Measurements from ENCODE around the gene GSE1. TPM values are rescaled to one million over a fixed set of nuclear protein-coding genes. Genes with fewer than 3 reads are reported as not detected.
A peak's percentile ranks its signal among the peaks of the same experiment; 100 is the strongest.

Gene GSE1
- total RNA-seq, 1 experiment from 2014 or later: 31.1 TPM

- Histone ChIP-seq H3K9me3 (replicated peaks) (no peaks in the 10 kb centered on the region), H3K36me3 (no peaks in the 10 kb centered on the region), H3K4me1 (peaks cover 4% of the 10 kb centered on the region; the same call in 1 of the 2 replicates), H3K4me3 (no peak overlapping the region), H3K27ac (no peak overlapping the region), H3K27me3 (no peaks in the 10 kb centered on the region)
- DNase-seq: no peak
These were observed 94.5 kb downstream of the GSE1 start for GRCh38 chr16:85707528-85708095.

DNA sequence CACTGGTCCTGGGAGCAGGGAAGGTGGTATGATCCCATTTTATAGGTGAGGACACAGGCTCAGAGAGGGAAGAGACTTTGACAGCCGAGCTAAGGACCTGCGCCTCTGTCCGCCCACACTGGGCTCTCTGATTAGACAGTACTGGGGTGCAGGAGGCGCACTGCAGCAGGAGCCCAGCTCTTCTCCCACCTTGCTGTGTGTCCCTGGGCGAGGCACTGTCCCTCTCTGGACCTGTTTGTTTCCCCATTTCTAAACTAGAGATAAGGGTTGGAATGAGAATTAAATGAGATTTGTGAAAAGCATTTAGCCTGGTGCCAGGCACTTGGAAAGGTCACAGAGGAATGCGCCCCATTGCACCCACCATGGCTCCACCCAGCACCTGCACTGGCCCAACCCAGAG, 95.2 kb downstream of the GSE1 start:
- Histone ChIP-seq H3K4me1 (peaks cover 4% of the 10 kb centered on the region; the same call in 1 of the 2 replicates), H3K9me3 (replicated peaks) (no peaks in the 10 kb centered on the region), H3K27ac (no peak overlapping the region), H3K4me3 (no peak overlapping the region), H3K36me3 (no peaks in the 10 kb centered on the region), H3K27me3 (no peaks in the 10 kb centered on the region)
- DNase-seq: no peak

DNA sequence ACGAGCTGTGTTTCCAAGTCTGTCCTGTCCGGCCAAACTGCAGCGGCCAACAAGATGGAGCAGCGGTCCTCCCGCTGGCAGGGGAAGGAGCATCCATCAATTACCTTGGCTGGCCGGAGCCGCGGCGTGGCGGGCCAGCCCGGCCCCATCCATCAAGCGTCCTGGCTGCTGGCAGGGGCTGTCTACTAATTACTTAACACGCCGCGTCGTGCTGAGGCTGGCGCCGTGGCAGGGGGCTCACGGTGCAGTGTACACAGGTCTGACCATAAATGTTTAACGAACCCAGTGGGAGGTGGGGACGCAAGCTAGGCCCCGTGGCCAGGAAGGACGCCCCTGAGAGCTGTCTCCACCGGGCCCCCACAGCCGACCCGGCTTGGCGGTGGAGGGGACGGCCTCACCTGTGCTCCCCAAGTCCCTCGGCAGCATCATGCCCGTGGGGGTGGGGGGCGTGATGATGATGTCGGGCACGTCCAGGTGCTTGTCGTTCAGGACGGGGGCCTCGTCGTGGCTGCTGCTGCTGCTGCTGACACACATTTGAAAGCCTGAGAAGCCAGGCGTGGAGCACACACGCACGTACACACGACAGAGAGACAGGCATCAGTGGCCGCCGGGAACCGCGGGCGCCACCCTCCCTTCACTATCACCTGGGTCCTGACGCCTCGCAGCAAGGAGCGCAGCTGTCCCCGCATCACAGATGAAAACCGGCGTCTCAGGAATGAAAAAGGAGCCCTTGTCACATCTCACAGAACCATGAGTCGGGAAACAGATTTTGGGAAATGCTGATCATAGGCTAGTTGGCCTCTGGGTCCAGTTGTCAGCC, 96.9 kb downstream of the GSE1 start:
- DNase-seq: no peak
- H3K36me3 ChIP-seq: no peaks in the 10 kb centered on the region
- H3K27me3 ChIP-seq: no peaks in the 10 kb centered on the region
- H3K4me1 ChIP-seq: peaks cover 7% of the 10 kb centered on the region
- H3K4me3 ChIP-seq: no peak overlapping the region
- H3K9me3 ChIP-seq (replicated peaks): no peaks in the 10 kb centered on the region
- H3K27ac ChIP-seq: no peak overlapping the region

GRCh38 chr16:85710732-85711131, 97.6 kb downstream of the GSE1 start:
- H3K27ac ChIP-seq: no peak overlapping the region
- H3K36me3 ChIP-seq: no peaks in the 10 kb centered on the region
- no peak for DNase-seq
- peaks cover 10% of the 10 kb centered on the region for H3K4me1 ChIP-seq
- no peaks in the 10 kb centered on the region for H3K9me3 ChIP-seq (replicated peaks)
- no peak overlapping the region for H3K4me3 ChIP-seq
- H3K27me3 ChIP-seq: no peaks in the 10 kb centered on the region

DNA sequence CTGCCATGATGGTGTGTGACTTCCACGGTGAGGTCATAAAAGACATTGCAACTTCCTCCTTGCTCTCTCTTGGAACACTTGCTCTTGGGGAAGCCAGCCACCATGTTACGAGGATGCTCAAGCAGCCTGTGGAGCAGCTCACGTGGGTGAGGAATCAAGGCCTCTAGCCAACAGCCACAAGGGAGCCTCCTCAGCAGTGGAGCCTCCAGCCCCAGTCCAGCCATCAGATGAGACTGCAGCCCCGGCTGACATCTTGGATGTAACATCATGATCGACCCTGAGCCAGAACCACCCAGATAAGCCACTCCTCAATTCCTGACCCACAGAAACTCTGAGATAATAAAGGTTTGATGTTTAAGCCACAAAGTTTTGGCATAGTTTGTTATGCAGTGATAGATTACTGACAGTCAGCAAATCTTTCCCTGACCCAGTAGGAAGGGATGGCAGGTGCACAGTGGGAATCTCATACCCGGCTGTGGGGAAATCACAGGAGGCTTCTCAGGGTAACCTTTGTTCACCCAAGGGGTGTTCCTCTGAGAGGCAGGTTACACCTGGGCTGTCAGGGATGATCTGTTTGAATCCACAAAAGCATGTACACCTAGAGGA, 99.0 kb downstream of the GSE1 start:
- Histone ChIP-seq H3K4me3 (no peak overlapping the region), H3K4me1 (peaks cover 22% of the 10 kb centered on the region), H3K27ac (no peak overlapping the region), H3K36me3 (no peaks in the 10 kb centered on the region), H3K27me3 (no peaks in the 10 kb centered on the region), H3K9me3 (replicated peaks) (no peaks in the 10 kb centered on the region)
- DNase-seq: no peak

- Histone ChIP-seq H3K9me3 (replicated peaks) (no peaks in the 10 kb centered on the region), H3K4me3 (no peak overlapping the region), H3K36me3 (no peaks in the 10 kb centered on the region), H3K27me3 (no peaks in the 10 kb centered on the region), H3K27ac (no peak overlapping the region), H3K4me1 (peaks cover 29% of the 10 kb centered on the region)
- DNase-seq: no peak
These were observed 99.7 kb downstream of the GSE1 start for GRCh38 chr16:85712801-85713200.

- Histone ChIP-seq H3K4me1 (peaks cover 30% of the 10 kb centered on the region), H3K4me3 (peak overlapping the region; percentile 14), H3K27ac (peak overlapping the region; percentile 63), H3K36me3 (no peaks in the 10 kb centered on the region), H3K9me3 (replicated peaks) (no peaks in the 10 kb centered on the region), H3K27me3 (no peaks in the 10 kb centered on the region)
- DNase-seq: peak; percentile 77 to 91
These were observed 102.3 kb downstream of the GSE1 start for GRCh38 chr16:85715169-85716021.

GRCh38 chr16:85716022-85716679, 103.0 kb downstream of the GSE1 start:
- H3K27ac ChIP-seq: peak overlapping the region; percentile 63

DNA sequence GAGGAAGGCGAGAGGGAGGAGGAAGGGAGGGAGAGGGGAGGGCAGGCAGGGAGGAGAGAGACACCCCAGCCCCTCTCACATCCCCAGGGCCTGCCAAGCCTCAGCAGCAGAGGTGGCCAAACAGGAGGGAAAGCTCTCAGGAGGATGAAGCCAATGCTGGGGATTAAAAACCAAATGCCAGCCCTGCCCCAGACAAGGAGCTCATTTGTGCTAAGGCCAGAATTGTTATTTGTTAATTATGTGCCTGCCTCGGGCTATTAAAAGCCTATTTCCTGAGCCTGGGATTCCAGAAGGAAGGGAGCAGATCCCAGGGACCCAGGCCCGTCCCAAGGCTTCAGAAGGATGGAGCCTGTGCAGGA, 103.5 kb downstream of the GSE1 start:
- DNase-seq: peak; percentile 54 to 70
- Histone ChIP-seq H3K4me1 (peaks cover 26% of the 10 kb centered on the region), H3K4me3 (no peak overlapping the region; the same call in 1 of the 2 replicates), H3K9me3 (replicated peaks) (no peaks in the 10 kb centered on the region), H3K27ac (peak overlapping the region; percentile 63), H3K36me3 (no peaks in the 10 kb centered on the region), H3K27me3 (no peaks in the 10 kb centered on the region)

More at GRCh38 chr16:85716022-85716679, 103.0 kb downstream of the GSE1 start:
- no peak for DNase-seq
- Histone ChIP-seq H3K4me1 (peaks cover 26% of the 10 kb centered on the region), H3K27me3 (no peaks in the 10 kb centered on the region), H3K36me3 (no peaks in the 10 kb centered on the region), H3K4me3 (peak overlapping the region; percentile 14), H3K9me3 (replicated peaks) (no peaks in the 10 kb centered on the region)

GRCh38 chr16:85717393-85718152, 104.5 kb downstream of the GSE1 start:
- Histone ChIP-seq H3K9me3 (replicated peaks) (no peaks in the 10 kb centered on the region), H3K4me3 (no peak overlapping the region), H3K27me3 (no peaks in the 10 kb centered on the region), H3K27ac (peak overlapping the region; percentile 18; the same call in 1 of the 2 replicates), H3K36me3 (no peaks in the 10 kb centered on the region), H3K4me1 (peaks cover 26% of the 10 kb centered on the region)
- DNase-seq: peak; percentile 63 to 79

- Histone ChIP-seq H3K9me3 (replicated peaks) (no peaks in the 10 kb centered on the region), H3K4me1 (peaks cover 26% of the 10 kb centered on the region), H3K36me3 (no peaks in the 10 kb centered on the region), H3K4me3 (no peak overlapping the region), H3K27me3 (no peaks in the 10 kb centered on the region), H3K27ac (no peak overlapping the region)
- DNase-seq: no peak
These were observed 105.0 kb downstream of the GSE1 start for GRCh38 chr16:85718153-85718477.

DNA sequence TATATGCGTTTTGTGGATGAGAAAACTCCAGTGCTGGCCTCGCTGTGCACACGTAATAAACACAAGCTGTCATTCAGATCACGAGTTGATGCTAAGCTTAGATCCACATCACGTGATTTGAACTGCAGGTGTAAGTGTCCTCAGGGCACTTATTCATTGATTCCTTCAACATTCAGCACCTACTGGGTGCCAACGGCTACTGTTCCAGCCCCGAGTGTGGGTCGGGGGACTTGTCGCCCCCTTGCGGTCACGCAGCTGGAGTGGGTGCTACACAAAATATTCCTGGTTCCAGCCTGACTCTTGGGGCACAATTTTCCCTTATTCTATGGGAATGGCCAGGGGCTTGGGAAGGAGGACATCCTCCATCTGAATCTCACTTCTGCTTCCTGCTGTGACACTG, 105.6 kb downstream of the GSE1 start:
- no peaks in the 10 kb centered on the region for H3K36me3 ChIP-seq
- H3K4me1 ChIP-seq: peaks cover 26% of the 10 kb centered on the region
- no peaks in the 10 kb centered on the region for H3K9me3 ChIP-seq (replicated peaks)
- DNase-seq: no peak
- H3K27me3 ChIP-seq: no peaks in the 10 kb centered on the region
- no peak overlapping the region for H3K4me3 ChIP-seq
- no peak overlapping the region for H3K27ac ChIP-seq

GRCh38 chr16:85719605-85720301, 106.6 kb downstream of the GSE1 start:
- Histone ChIP-seq H3K27me3 (no peaks in the 10 kb centered on the region), H3K27ac (no peak overlapping the region), H3K4me1 (peaks cover 23% of the 10 kb centered on the region), H3K4me3 (no peak overlapping the region), H3K9me3 (replicated peaks) (no peaks in the 10 kb centered on the region), H3K36me3 (no peaks in the 10 kb centered on the region)
- no peak for DNase-seq
